Chondrocyte (in vitro differentiated cells): Measurements from ENCODE around the gene CCDC182. TPM values are rescaled to one million over a fixed set of nuclear protein-coding genes. Genes with fewer than 3 reads are reported as not detected.

Experiments used
- DNase-seq: peaks from one replicate; pipeline ENCODE4 v3.0.0; 2021; ENCODE audit warnings: mixed read lengths, low spot score
- H3K27ac Mint-ChIP-seq: one replicate; pipeline ENCODE4 v1.8.0; 2021; ENCODE audit warnings: mild to moderate bottlenecking, moderate library complexity, mixed read lengths; ENCODE audit not compliant: unreplicated experiment
- H3K27me3 Mint-ChIP-seq: 2 replicates; pipeline ENCODE4 v1.8.0; 2021; ENCODE audit warnings: low read depth, mixed read lengths
- H3K36me3 Mint-ChIP-seq: 2 replicates; pipeline ENCODE4 v1.8.0; 2021; ENCODE audit warnings: low read depth, mixed read lengths
- H3K4me1 Mint-ChIP-seq: 2 replicates; pipeline ENCODE4 v1.8.0; 2021; ENCODE audit warnings: low read depth, mild to moderate bottlenecking, mixed read lengths
- H3K4me3 Mint-ChIP-seq: one replicate; pipeline ENCODE4 v1.8.0; 2021; ENCODE audit warnings: mild to moderate bottlenecking, moderate library complexity, mixed read lengths; ENCODE audit not compliant: unreplicated experiment
- H3K9me3 Mint-ChIP-seq: 2 replicates; pipeline ENCODE4 v1.8.0; 2021; ENCODE audit warnings: low read depth, mixed read lengths
- CTCF ChIP-seq: fragments of 200-600 bp; sonication (generic); IDR thresholded peaks from 2 replicates; pipeline ENCODE4 v1.5.0; 2021; ENCODE audit warnings: antibody characterized with exemption, mild to moderate bottlenecking, moderate library complexity
- total RNA-seq: library from RNA; stranded (reverse); gene quantifications from 3 replicates; pipeline ENCODE4 v1.2.1, GENCODE V29; 2021

CCDC182 gene
- total RNA-seq, 1 donor from 2014 or later, result not detected

- TF ChIP-seq CTCF, result no peak
- peaks cover 2% of the 10 kb centered on the region for H3K4me1 Mint-ChIP-seq
- no peak for DNase-seq
- H3K27ac Mint-ChIP-seq, result no peak overlapping the region
- peaks cover 11% of the 10 kb centered on the region for H3K27me3 Mint-ChIP-seq
- H3K4me3 Mint-ChIP-seq, result no peak overlapping the region
- H3K9me3 Mint-ChIP-seq, result no peaks in the 10 kb centered on the region
- H3K36me3 Mint-ChIP-seq, result no peaks in the 10 kb centered on the region
Observed at GRCh38 chr17:57723427-57724025, 21.6 kb downstream of the CCDC182 start.

GRCh38 chr17:57722704-57723043, 22.4 kb downstream of the CCDC182 start:
- Mint-ChIP-seq H3K4me1 (peaks cover 2% of the 10 kb centered on the region), H3K27me3 (peaks cover 13% of the 10 kb centered on the region), H3K4me3 (no peak overlapping the region), H3K9me3 (no peaks in the 10 kb centered on the region), H3K36me3 (no peaks in the 10 kb centered on the region), H3K27ac (no peak overlapping the region)
- TF ChIP-seq CTCF, result no peak
- no peak for DNase-seq

GRCh38 chr17:57721967-57722703, 23.0 kb downstream of the CCDC182 start:
- Mint-ChIP-seq H3K4me3 (no peak overlapping the region), H3K36me3 (no peaks in the 10 kb centered on the region), H3K9me3 (no peaks in the 10 kb centered on the region), H3K4me1 (peaks cover 2% of the 10 kb centered on the region), H3K27me3 (peaks cover 18% of the 10 kb centered on the region), H3K27ac (no peak overlapping the region)
- DNase-seq, result no peak
- TF ChIP-seq CTCF, result no peak

GRCh38 chr17:57720386-57721035, 24.6 kb downstream of the CCDC182 start:
- H3K36me3 Mint-ChIP-seq, result no peaks in the 10 kb centered on the region
- peaks cover 31% of the 10 kb centered on the region for H3K27me3 Mint-ChIP-seq
- TF ChIP-seq CTCF, result no peak
- no peak for DNase-seq
- no peaks in the 10 kb centered on the region for H3K9me3 Mint-ChIP-seq
- H3K27ac Mint-ChIP-seq, result no peak overlapping the region
- H3K4me1 Mint-ChIP-seq, result peaks cover 2% of the 10 kb centered on the region
- H3K4me3 Mint-ChIP-seq, result no peak overlapping the region

GRCh38 chr17:57718878-57719277, 26.2 kb downstream of the CCDC182 start:
- Mint-ChIP-seq H3K27me3 (peaks cover 34% of the 10 kb centered on the region), H3K36me3 (no peaks in the 10 kb centered on the region), H3K27ac (no peak overlapping the region), H3K4me1 (peaks cover 2% of the 10 kb centered on the region), H3K4me3 (no peak overlapping the region), H3K9me3 (no peaks in the 10 kb centered on the region)
- TF ChIP-seq CTCF, result no peak
- DNase-seq, result no peak
